Measurements from ENCODE around the gene NRCAM. TPM values are rescaled to one million over a fixed set of nuclear protein-coding genes. Genes with fewer than 3 reads are reported as not detected.

The NRCAM gene
- total RNA-seq, 2 donors from 2014 or later = 17.9 to 28.2 TPM

DNA sequence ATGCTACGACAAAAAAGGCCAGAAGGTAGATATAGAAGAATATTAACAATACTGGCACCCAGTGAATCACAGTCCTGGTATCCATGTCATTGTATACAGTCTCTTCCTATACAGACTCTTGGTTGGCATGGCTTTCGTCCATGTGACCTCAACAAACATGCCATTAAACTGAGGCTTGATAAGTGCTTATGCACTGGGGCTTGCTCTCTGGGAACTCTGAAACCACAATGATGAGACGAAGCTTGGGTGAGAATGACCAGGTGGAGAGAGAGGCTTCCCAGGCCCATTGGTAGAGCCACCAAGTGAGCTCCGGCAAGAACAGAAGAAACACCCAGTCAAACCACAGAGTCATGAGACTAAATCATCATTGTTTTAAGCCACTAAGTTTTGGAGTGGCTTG is 36.5 kb upstream of the NRCAM start:
- peaks cover 7% of the 10 kb centered on the region for H3K4me1 ChIP-seq (ENCODE audit: control insufficient read depth, insufficient read depth, low read length)
- TF ChIP-seq, protein P1, sequence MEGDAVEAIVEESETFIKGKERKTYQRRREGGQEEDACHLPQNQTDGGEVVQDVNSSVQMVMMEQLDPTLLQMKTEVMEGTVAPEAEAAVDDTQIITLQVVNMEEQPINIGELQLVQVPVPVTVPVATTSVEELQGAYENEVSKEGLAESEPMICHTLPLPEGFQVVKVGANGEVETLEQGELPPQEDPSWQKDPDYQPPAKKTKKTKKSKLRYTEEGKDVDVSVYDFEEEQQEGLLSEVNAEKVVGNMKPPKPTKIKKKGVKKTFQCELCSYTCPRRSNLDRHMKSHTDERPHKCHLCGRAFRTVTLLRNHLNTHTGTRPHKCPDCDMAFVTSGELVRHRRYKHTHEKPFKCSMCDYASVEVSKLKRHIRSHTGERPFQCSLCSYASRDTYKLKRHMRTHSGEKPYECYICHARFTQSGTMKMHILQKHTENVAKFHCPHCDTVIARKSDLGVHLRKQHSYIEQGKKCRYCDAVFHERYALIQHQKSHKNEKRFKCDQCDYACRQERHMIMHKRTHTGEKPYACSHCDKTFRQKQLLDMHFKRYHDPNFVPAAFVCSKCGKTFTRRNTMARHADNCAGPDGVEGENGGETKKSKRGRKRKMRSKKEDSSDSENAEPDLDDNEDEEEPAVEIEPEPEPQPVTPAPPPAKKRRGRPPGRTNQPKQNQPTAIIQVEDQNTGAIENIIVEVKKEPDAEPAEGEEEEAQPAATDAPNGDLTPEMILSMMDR (conservative IDR thresholded peaks at IDR 0.05) = no peak
- 90 to 96% methylated on average over 2 to 4 of the region's 4 CpGs for WGBS, 2 experiments (ENCODE audit: insufficient coverage in 1 of 2, insufficient read length in 1 of 2)
- no peak overlapping the region for H3K27ac ChIP-seq (ENCODE audit: low read depth, low read length)
- H3K36me3 ChIP-seq (ENCODE audit: control insufficient read depth, insufficient read depth, low read length) = peaks cover 20% of the 10 kb centered on the region
- no peaks in the 10 kb centered on the region for H3K9me3 ChIP-seq (ENCODE audit: control insufficient read depth, low read length)
- H3K27me3 ChIP-seq (ENCODE audit: control insufficient read depth, insufficient read depth, low read length, poor library complexity, severe bottlenecking) = no peaks in the 10 kb centered on the region
- Mint-ChIP-seq H3K4me3 (no peak overlapping the region), H3K27me3 (ENCODE audit: insufficient read depth) (no peaks in the 10 kb centered on the region), H3K36me3 (ENCODE audit: low read depth) (peaks cover 14% of the 10 kb centered on the region), H3K4me1 (peaks cover 15% of the 10 kb centered on the region), H3K9me3 (no peaks in the 10 kb centered on the region), H3K27ac (no peak overlapping the region)
- no peak overlapping the region for H3K9ac ChIP-seq (ENCODE audit: extremely low read depth, low read length, poor library complexity, severe bottlenecking)
- no peak overlapping the region for H3K4me3 ChIP-seq (ENCODE audit: low read length)
- DNase-seq = no peak

DNA sequence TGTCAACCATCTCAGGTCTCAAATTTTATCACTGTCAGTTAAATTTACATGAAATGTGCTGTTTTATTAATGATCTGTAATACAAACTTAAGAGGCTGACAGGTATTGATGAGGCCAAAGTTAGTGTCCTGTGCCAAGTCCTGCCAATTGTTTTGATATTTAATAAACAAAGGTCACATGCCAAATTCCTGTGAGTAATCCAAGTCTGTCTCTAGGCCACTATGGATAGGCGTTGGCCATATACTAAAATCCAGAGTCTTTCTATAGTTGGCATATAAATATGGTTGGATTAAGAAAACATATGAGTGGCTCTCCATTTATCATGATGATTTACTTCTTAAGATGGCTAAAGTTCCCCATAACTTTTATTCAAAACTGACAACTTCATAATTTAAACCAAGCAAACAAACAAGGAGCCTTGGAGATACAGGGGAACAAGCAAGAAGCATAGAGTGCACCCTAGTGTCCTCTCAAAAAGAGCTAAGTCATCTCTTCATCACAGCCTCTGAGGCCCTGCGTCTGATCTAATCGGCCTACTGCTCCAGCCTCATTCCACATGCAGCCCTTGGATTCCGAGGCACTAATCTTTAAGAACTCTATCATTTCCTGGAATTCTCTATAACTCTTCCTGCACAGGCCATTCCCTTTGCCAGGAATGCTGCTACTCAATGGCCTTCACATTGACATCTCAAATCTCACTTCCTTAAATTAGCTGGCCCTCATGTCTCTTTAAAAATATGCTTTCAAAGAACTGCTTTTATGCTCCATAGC is 32.7 kb upstream of the NRCAM start:
- Mint-ChIP-seq H3K36me3 (ENCODE audit: low read depth) (peaks cover 6% of the 10 kb centered on the region), H3K9me3 (no peaks in the 10 kb centered on the region), H3K27me3 (ENCODE audit: insufficient read depth) (no peaks in the 10 kb centered on the region), H3K27ac (no peak overlapping the region), H3K4me3 (no peak overlapping the region), H3K4me1 (peaks cover 15% of the 10 kb centered on the region)
- H3K27me3 ChIP-seq (ENCODE audit: control insufficient read depth, insufficient read depth, low read length, poor library complexity, severe bottlenecking) = no peaks in the 10 kb centered on the region
- H3K36me3 ChIP-seq (ENCODE audit: control insufficient read depth, insufficient read depth, low read length) = peaks cover 11% of the 10 kb centered on the region
- H3K9ac ChIP-seq (ENCODE audit: extremely low read depth, low read length, poor library complexity, severe bottlenecking) = no peak overlapping the region
- TF ChIP-seq, protein P1 (conservative IDR thresholded peaks at IDR 0.05) = no peak
- DNase-seq = no peak
- H3K9me3 ChIP-seq (ENCODE audit: control insufficient read depth, low read length) = no peaks in the 10 kb centered on the region
- H3K27ac ChIP-seq (ENCODE audit: low read depth, low read length) = no peak overlapping the region
- peaks cover 7% of the 10 kb centered on the region for H3K4me1 ChIP-seq (ENCODE audit: control insufficient read depth, insufficient read depth, low read length)
- H3K4me3 ChIP-seq (ENCODE audit: low read length) = no peak overlapping the region
- WGBS, 2 experiments (ENCODE audit: insufficient coverage in 1 of 2, insufficient read length in 1 of 2) = 89 to 92% methylated on average over 4 of the region's 4 CpGs

DNA sequence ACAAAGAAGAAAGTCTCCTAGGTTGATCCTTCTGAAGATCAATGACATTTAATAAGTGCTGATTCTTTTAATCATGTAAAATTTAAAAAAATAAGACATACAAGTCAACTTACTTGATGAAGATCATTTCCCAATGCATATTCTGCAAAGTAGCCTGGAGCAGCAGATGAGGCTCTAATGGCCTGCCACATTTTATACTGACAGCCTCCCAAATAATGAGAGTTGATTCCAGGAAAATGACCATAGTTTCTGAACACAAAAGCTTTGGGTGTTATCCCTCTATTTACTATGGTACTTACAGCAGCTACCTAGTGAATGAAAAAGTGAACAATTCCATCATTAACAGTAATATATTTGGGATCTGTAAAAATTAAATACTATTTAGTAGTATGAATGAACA is 31.4 kb upstream of the NRCAM start:
- Mint-ChIP-seq H3K36me3 (ENCODE audit: low read depth) (peaks cover 3% of the 10 kb centered on the region), H3K27ac (no peak overlapping the region), H3K9me3 (no peaks in the 10 kb centered on the region), H3K27me3 (ENCODE audit: insufficient read depth) (no peaks in the 10 kb centered on the region), H3K4me1 (peaks cover 11% of the 10 kb centered on the region), H3K4me3 (no peak overlapping the region)
- H3K9ac ChIP-seq (ENCODE audit: extremely low read depth, low read length, poor library complexity, severe bottlenecking) = no peak overlapping the region
- TF ChIP-seq, protein P1 (conservative IDR thresholded peaks at IDR 0.05) = no peak
- no peak for DNase-seq
- H3K9me3 ChIP-seq (ENCODE audit: control insufficient read depth, low read length) = no peaks in the 10 kb centered on the region
- peaks cover 7% of the 10 kb centered on the region for H3K4me1 ChIP-seq (ENCODE audit: control insufficient read depth, insufficient read depth, low read length)
- no peak overlapping the region for H3K4me3 ChIP-seq (ENCODE audit: low read length)
- H3K27ac ChIP-seq (ENCODE audit: low read depth, low read length) = no peak overlapping the region
- peaks cover 15% of the 10 kb centered on the region for H3K36me3 ChIP-seq (ENCODE audit: control insufficient read depth, insufficient read depth, low read length)
- no peaks in the 10 kb centered on the region for H3K27me3 ChIP-seq (ENCODE audit: control insufficient read depth, insufficient read depth, low read length, poor library complexity, severe bottlenecking)
